Fibroblast of skin of abdomen (primary cell): ENCODE measurements around the gene TRIM47.
"Not testable (repeated sequence)": the region's sequence is repeated elsewhere in the genome, so short reads cannot be mapped to it uniquely, and the experiment has no call there.

ENCODE experiments used
- DNase-seq: peaks from one replicate; pipeline ENCODE4 v3.0.0-alpha.2; 2013

TRIM47 gene

GRCh38 chr17:75891022-75891604, 12.7 kb upstream of the TRIM47 start:
- no peak for DNase-seq

- no peak for DNase-seq
Observed at GRCh38 chr17:75889454-75889853, 11.1 kb upstream of the TRIM47 start.

- no peak for DNase-seq
Observed at GRCh38 chr17:75888484-75888883, 10.1 kb upstream of the TRIM47 start.

- DNase-seq: not testable (repeated sequence)
Observed at GRCh38 chr17:75885860-75886259, 7.5 kb upstream of the TRIM47 start.

- no peak for DNase-seq
Observed at GRCh38 chr17:75885431-75885830, 7.0 kb upstream of the TRIM47 start.

GRCh38 chr17:75881678-75882454, 3.5 kb upstream of the TRIM47 start:
- DNase-seq: no peak

- DNase-seq: no peak
Observed at GRCh38 chr17:75880266-75880665, 1.9 kb upstream of the TRIM47 start.

- no peak for DNase-seq
Observed at GRCh38 chr17:75877752-75878173, 618 bp downstream of the TRIM47 start.

GRCh38 chr17:75876938-75877751, 1.2 kb downstream of the TRIM47 start:
- peak; percentile 86 for DNase-seq

- no peak for DNase-seq
Observed at GRCh38 chr17:75876190-75876937, 2.0 kb downstream of the TRIM47 start.

GRCh38 chr17:75875940-75876189, 2.5 kb downstream of the TRIM47 start:
- no peak for DNase-seq

GRCh38 chr17:75875182-75875939, 3.0 kb downstream of the TRIM47 start:
- DNase-seq: no peak

- DNase-seq: no peak
Observed at GRCh38 chr17:75874323-75875181, 3.8 kb downstream of the TRIM47 start.

GRCh38 chr17:75873587-75874322, 4.6 kb downstream of the TRIM47 start:
- DNase-seq: no peak

- DNase-seq: no peak
Observed at GRCh38 chr17:75872434-75873351, 5.7 kb downstream of the TRIM47 start.

GRCh38 chr17:75870228-75870627, 8.2 kb downstream of the TRIM47 start:
- not testable (repeated sequence) for DNase-seq

- DNase-seq: no peak
Observed at GRCh38 chr17:75869282-75870141, 8.9 kb downstream of the TRIM47 start.

GRCh38 chr17:75868730-75869281, 9.6 kb downstream of the TRIM47 start:
- DNase-seq: not testable (repeated sequence)
